ENCODE measurements around the gene SLC5A11.

DNA sequence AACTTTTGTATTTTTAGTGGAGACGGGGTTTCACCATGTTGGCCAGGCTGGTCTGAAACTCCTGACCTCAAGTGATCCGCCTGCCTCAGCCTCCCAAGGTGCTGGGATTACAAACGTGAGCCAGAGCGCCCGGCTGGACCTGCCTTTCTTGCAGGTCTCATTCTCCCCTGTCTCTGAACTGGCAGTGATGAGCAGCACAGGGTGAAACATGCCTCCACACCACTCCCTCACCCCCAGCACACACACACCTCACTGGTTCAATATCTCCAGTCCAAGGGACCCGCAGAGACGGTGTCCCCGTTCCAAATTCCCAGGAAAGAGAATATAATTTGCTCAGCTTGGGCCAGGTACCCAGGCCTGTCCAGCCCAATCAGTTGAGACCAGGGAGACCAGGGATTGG, 23.3 kb downstream of the SLC5A11 start:
- TF ChIP-seq, protein P1, sequence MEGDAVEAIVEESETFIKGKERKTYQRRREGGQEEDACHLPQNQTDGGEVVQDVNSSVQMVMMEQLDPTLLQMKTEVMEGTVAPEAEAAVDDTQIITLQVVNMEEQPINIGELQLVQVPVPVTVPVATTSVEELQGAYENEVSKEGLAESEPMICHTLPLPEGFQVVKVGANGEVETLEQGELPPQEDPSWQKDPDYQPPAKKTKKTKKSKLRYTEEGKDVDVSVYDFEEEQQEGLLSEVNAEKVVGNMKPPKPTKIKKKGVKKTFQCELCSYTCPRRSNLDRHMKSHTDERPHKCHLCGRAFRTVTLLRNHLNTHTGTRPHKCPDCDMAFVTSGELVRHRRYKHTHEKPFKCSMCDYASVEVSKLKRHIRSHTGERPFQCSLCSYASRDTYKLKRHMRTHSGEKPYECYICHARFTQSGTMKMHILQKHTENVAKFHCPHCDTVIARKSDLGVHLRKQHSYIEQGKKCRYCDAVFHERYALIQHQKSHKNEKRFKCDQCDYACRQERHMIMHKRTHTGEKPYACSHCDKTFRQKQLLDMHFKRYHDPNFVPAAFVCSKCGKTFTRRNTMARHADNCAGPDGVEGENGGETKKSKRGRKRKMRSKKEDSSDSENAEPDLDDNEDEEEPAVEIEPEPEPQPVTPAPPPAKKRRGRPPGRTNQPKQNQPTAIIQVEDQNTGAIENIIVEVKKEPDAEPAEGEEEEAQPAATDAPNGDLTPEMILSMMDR (IDR thresholded peaks at IDR 0.05) = no peak
- no peak for TF ChIP-seq EZH2 (IDR thresholded peaks at IDR 0.05; ENCODE audit: borderline replicate concordance, insufficient read depth, low read depth, low read length, poor library complexity, severe bottlenecking)

Data from B cell (primary cell).